Glutamatergic neuron (in vitro differentiated cells): Measurements from ENCODE around the gene RNF39. TPM values are rescaled to one million over a fixed set of nuclear protein-coding genes. Genes with fewer than 3 reads are reported as not detected.
"Not testable (repeated sequence)": the region's sequence is repeated elsewhere in the genome, so short reads cannot be mapped to it uniquely, and the experiment has no call there.

Experiments used
- DNase-seq: peaks from one replicate; pipeline ENCODE4 v3.0.0; 2022
- H3K27ac Mint-ChIP-seq: one replicate; pipeline ENCODE4 v1.8.0; 2020; ENCODE audit warnings: mild to moderate bottlenecking, mixed read lengths, inconsistent platforms; ENCODE audit not compliant: unreplicated experiment
- H3K27me3 Mint-ChIP-seq: one replicate; pipeline ENCODE4 v1.8.0; 2020; ENCODE audit warnings: mild to moderate bottlenecking, moderate library complexity, mixed read lengths, inconsistent platforms; ENCODE audit not compliant: unreplicated experiment
- H3K36me3 Mint-ChIP-seq: one replicate; pipeline ENCODE4 v1.8.0; 2020; ENCODE audit warnings: mild to moderate bottlenecking, mixed read lengths, inconsistent platforms; ENCODE audit not compliant: unreplicated experiment
- H3K4me1 Mint-ChIP-seq: one replicate; pipeline ENCODE4 v1.8.0; 2020; ENCODE audit warnings: mild to moderate bottlenecking, low read depth, mixed read lengths, inconsistent platforms; ENCODE audit not compliant: unreplicated experiment
- H3K4me3 Mint-ChIP-seq: one replicate; pipeline ENCODE4 v1.8.0; 2020; ENCODE audit warnings: mild to moderate bottlenecking, mixed read lengths, inconsistent platforms; ENCODE audit not compliant: unreplicated experiment
- H3K9me3 Mint-ChIP-seq: one replicate; pipeline ENCODE4 v1.8.0; 2020; ENCODE audit warnings: mild to moderate bottlenecking, moderate library complexity, mixed read lengths, inconsistent platforms; ENCODE audit not compliant: unreplicated experiment
- total RNA-seq: library from RNA; stranded (reverse); fragmentation: NEBNext Ultra II Directional; extraction: Animal tissue kit (Norgen Biotek cat#: 25700); gene quantifications from one replicate; pipeline ENCODE4 v1.2.1, GENCODE V29; 2021; ENCODE audit not compliant: unreplicated experiment
- TF ChIP-seq, protein P1 (sequence below): fragments of 200-600 bp; sonication (generic); IDR thresholded peaks from one replicate; pipeline ENCODE4 v1.5.0; 2021; ENCODE audit not compliant: partially characterized antibody, unreplicated experiment

The RNF39 gene
- total RNA-seq, 1 donor from 2014 or later, result not detected

- Mint-ChIP-seq H3K9me3 (no peaks in the 10 kb centered on the region), H3K4me1 (peaks cover 2% of the 10 kb centered on the region), H3K4me3 (no peak overlapping the region), H3K36me3 (no peaks in the 10 kb centered on the region), H3K27me3 (no peaks in the 10 kb centered on the region), H3K27ac (no peak overlapping the region)
- TF ChIP-seq, protein P1, sequence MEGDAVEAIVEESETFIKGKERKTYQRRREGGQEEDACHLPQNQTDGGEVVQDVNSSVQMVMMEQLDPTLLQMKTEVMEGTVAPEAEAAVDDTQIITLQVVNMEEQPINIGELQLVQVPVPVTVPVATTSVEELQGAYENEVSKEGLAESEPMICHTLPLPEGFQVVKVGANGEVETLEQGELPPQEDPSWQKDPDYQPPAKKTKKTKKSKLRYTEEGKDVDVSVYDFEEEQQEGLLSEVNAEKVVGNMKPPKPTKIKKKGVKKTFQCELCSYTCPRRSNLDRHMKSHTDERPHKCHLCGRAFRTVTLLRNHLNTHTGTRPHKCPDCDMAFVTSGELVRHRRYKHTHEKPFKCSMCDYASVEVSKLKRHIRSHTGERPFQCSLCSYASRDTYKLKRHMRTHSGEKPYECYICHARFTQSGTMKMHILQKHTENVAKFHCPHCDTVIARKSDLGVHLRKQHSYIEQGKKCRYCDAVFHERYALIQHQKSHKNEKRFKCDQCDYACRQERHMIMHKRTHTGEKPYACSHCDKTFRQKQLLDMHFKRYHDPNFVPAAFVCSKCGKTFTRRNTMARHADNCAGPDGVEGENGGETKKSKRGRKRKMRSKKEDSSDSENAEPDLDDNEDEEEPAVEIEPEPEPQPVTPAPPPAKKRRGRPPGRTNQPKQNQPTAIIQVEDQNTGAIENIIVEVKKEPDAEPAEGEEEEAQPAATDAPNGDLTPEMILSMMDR, result peak; percentile 71
- DNase-seq, result no peak
Observed at GRCh38 chr6:30037182-30037788, 38.3 kb downstream of the RNF39 start.

DNA sequence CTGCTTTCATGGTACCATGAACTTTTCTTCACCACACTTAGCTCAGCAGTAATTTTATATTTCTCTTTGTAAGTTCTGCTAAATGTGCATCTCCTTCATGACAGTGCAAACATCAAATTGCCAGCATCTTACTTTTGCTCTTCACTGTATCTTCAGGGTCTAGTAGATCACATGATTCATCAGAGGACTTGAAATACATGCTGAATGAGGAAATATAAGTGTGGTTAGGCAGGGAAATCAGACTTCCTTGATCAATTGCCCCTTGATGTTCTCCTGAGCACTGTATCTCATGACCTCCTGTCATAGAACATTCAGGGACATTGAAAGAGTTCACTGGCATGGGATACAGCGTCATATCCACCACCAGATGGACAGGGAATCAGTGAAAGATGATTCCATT lies 39.8 kb downstream of the RNF39 start:
- TF ChIP-seq, protein P1, result no peak
- H3K4me1 Mint-ChIP-seq, result peaks cover 2% of the 10 kb centered on the region

GRCh38 chr6:30033440-30033839 lies 42.1 kb downstream of the RNF39 start:
- not testable (repeated sequence) for H3K36me3 Mint-ChIP-seq, H3K27ac Mint-ChIP-seq, DNase-seq, H3K9me3 Mint-ChIP-seq, H3K4me1 Mint-ChIP-seq, H3K27me3 Mint-ChIP-seq, H3K4me3 Mint-ChIP-seq

More for the DNA sequence above, 39.8 kb downstream of the RNF39 start:
- Mint-ChIP-seq H3K27me3 (no peaks in the 10 kb centered on the region), H3K9me3 (no peaks in the 10 kb centered on the region), H3K27ac (no peak overlapping the region), H3K36me3 (no peaks in the 10 kb centered on the region), H3K4me3 (no peak overlapping the region)
- no peak for DNase-seq

GRCh38 chr6:30031381-30031780 lies 44.2 kb downstream of the RNF39 start:
- no peak for DNase-seq

DNA sequence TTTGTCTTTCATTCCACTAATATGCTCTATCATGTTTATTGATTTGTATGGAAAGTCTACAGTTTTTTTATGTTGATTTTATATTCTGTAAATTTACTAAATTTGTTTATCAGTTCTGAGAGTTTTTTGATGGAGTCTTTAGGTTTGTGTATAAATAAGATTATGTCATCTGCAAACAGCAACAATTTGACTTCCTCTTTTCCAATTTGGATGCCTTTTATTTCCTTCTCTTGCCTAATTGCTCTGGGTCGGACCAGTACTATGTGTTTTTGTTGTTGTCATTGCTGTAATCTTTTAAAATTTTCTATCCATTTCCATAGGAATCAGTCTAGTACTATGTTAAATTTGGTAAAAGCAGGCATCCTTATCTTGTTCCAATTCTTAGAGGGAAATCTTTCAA lies 46.0 kb downstream of the RNF39 start:
- no peaks in the 10 kb centered on the region for H3K36me3 Mint-ChIP-seq
- no peak overlapping the region for H3K4me3 Mint-ChIP-seq
- H3K27ac Mint-ChIP-seq, result no peak overlapping the region
- TF ChIP-seq, protein P1, result no peak
- no peak for DNase-seq
- no peaks in the 10 kb centered on the region for H3K4me1 Mint-ChIP-seq
- no peaks in the 10 kb centered on the region for H3K9me3 Mint-ChIP-seq
- no peaks in the 10 kb centered on the region for H3K27me3 Mint-ChIP-seq

More at GRCh38 chr6:30031381-30031780, 44.2 kb downstream of the RNF39 start:
- H3K27ac Mint-ChIP-seq, result no peak overlapping the region
- H3K9me3 Mint-ChIP-seq, result no peaks in the 10 kb centered on the region
- no peak overlapping the region for H3K4me3 Mint-ChIP-seq
- H3K27me3 Mint-ChIP-seq, result no peaks in the 10 kb centered on the region
- peaks cover 2% of the 10 kb centered on the region for H3K4me1 Mint-ChIP-seq
- TF ChIP-seq, protein P1, result no peak
- no peaks in the 10 kb centered on the region for H3K36me3 Mint-ChIP-seq

DNA sequence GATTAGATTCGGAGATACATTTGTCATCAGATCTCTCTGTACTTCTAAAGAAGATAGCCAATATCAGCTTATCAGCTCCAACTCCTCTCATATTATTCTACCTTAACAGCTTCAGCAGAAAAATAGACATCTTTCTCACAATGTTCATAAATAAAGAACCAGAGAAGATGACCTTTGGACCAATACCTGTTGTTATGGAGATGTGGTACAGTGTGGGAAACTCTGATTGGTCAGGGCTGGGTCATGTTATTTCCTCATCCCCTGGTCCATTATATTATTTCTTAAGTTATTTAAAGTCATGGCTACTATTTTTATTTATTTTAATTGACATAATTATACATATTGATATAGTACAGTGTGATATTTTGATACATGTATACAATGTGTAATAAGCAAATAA lies 50.4 kb downstream of the RNF39 start:
- Mint-ChIP-seq H3K36me3 (no peaks in the 10 kb centered on the region), H3K27ac (no peak overlapping the region), H3K4me1 (no peaks in the 10 kb centered on the region), H3K9me3 (no peaks in the 10 kb centered on the region), H3K4me3 (no peak overlapping the region), H3K27me3 (no peaks in the 10 kb centered on the region)
- no peak for DNase-seq
- TF ChIP-seq, protein P1, result no peak

DNA sequence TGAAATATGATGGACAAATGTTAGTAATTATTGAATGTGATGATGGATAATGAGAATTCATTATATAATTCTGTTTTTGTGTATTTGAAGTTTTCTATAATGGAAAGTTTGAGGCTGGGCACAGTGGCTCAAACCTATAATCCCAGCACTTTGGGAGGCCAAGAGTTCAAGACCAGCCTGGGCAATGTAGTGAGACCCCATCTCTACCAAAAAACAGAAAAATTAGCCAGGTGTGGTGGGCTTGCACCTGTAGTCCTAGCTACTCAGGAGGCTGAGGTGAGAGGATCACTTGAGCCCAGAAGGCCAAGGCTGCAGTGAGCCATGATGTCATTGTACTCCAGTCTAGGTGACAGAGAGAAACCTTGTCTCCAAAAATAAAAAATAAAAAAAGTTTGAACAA lies 52.9 kb downstream of the RNF39 start:
- not testable (repeated sequence) for H3K4me3 Mint-ChIP-seq, H3K9me3 Mint-ChIP-seq, DNase-seq, H3K4me1 Mint-ChIP-seq, H3K36me3 Mint-ChIP-seq, H3K27ac Mint-ChIP-seq, H3K27me3 Mint-ChIP-seq
